Ishikawa (cell line): ENCODE measurements around the gene NDFIP2.

Source experiments
- CREB1 ChIP-seq: IDR thresholded peaks from 2 replicates; pipeline ENCODE4 v1.6.1; 2012; ENCODE audit warnings: low read depth
- REST ChIP-seq: IDR thresholded peaks from 2 replicates; pipeline ENCODE4 v1.6.1; 2012; ENCODE audit warnings: low read depth, mild to moderate bottlenecking
- TF ChIP-seq, protein P1 (sequence below): IDR thresholded peaks from 2 replicates; pipeline ENCODE4 v1.6.1; 2012

DNA sequence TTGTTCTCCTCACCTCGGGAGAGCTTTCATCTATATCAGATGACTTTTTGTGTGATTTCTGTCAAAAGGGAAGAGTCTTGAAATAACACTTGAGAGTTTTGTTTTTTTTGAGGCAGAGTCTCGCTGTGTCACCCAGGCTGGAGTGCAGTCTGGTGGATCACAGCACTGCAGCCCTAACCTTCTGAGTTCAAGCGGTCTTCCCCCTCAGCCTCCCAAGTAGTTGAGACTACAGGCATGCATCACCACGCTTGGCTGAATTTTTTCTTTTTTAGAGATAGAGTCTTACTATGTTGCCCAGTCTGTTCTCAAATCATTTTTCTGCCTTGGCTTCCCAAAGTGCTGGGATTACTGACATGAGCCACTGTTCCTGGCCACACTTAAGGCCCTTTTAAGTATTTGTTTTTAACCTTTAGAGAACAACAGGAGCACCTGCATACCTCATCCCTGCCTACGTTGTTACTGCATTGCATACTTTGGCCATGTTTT, 11.4 kb downstream of the NDFIP2 start:
- no peak for TF ChIP-seq REST
- TF ChIP-seq, protein P1, sequence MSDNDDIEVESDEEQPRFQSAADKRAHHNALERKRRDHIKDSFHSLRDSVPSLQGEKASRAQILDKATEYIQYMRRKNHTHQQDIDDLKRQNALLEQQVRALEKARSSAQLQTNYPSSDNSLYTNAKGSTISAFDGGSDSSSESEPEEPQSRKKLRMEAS: no peak
- TF ChIP-seq CREB1: no peak
